SK-N-DZ (cell line): ENCODE data around the gene ADD3.

ENCODE experiments used
- DNase-seq: peaks from one replicate; pipeline ENCODE4 v3.0.0-alpha.2; 2015; ENCODE audit warnings: low spot score

Gene ADD3

DNA sequence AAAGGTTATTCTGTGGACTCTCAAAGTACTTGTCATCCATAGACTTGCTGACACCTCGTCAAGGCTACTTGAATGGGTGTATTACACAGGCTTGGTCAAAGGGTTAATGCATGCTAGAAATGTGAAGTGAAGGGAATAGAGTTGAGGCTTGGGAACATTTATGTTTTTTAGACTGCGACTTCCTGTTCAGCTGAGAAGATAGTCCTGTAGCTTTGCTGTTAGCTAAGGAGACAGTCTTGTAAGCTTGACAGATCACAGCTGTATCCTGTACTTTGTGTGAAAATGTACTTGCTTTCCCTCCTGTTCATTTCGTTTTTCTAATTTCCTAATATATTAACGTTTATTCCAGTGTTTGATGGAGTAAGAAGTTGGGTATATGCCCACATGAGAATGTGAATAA, 52.1 kb downstream of the ADD3 start:
- DNase-seq = no peak

DNA sequence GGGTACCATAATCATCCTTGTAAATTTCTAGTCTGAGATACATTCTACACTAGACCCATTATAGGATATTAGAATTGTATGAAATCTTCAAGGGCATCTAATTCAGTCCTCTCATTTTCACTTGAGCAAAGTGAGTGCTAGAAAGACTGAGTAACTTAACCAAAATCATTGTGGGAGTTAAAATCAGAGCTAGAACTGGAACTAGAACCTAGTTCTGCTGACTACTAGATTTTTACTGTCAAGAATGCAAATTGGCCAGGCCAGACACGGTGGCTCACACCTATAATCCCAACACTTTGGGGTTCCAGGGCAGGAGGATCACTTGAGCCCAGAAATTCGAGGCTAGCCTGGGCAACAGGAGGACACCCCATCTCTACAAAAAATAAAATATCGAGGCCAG, 53.9 kb downstream of the ADD3 start:
- DNase-seq = no peak

DNA sequence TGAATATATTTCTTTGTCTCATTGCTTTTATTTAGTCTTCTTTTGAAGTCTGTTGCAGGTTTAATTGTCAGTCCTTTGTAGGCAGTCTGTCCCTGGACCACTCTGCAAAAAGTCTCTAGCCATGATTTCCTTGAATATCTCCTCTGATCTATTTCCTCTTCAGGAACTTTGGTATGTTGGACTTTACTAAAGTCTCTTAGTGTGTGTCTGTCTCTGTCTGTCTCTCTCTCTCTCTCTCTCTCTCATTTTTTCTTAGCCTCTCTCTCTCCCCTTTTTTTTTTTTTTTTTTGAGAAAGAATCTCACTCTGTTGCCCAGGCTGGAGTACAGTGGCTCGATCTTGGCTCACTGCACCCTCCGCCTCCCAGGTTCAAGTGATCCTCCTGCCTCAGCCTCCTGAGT, 57.5 kb downstream of the ADD3 start:
- DNase-seq = no peak

DNA sequence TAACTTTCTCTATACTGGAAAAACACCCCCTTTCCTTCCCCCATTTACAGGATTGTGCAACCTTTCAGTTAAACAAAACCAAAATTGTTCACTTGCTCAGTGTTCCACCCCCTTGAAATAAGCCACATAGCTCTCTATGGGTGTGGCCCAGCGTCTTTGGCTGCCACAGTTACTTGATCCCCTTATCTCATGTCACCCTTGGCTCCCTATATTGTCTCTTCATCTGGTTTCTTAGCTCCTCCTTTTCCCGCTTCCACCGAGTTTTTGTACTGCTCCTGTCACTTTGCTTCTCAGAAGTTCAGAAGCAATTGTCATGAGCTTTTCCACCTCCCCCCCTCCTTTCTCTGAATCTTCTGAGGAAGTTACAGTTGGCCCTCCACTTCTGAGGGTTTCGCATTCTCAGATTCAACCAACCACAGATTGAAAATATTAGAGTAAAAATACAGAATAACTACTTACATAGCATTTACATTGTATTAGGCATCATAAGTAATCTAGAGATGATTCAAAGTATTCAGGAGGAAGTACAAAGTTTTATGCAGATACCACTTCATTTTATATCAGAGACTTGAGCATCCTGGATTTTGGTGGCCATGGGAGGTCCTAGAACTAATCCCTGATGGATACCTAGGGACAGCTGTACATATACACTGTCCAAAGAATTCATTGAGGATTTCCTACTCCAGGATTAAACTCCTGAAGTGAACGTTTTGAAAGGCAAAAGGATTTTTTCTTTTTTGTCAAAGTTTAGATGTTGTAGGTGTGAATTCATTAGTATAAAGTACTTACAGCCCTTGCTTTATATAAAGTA, 60.4 kb downstream of the ADD3 start:
- DNase-seq = no peak

DNA sequence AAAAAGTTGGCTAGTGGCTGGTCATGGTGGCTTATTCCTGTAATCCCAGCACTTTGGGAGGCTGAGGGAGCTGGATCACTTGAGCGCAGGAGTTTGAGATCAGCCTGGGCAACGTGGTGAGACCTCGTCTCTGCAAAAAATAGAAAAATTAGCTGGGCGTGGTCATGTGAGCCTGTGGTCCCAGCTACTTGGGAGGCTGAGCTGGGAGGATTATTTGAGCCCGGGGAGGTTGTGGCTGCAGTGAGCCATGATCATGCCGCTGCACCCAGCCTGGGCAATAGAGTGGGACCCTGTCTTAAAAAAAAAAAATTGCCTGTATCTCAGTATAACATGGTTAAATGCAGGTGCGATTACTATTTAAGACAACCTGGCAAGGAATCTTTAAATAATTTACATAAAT, 61.0 kb downstream of the ADD3 start:
- no peak for DNase-seq

DNA sequence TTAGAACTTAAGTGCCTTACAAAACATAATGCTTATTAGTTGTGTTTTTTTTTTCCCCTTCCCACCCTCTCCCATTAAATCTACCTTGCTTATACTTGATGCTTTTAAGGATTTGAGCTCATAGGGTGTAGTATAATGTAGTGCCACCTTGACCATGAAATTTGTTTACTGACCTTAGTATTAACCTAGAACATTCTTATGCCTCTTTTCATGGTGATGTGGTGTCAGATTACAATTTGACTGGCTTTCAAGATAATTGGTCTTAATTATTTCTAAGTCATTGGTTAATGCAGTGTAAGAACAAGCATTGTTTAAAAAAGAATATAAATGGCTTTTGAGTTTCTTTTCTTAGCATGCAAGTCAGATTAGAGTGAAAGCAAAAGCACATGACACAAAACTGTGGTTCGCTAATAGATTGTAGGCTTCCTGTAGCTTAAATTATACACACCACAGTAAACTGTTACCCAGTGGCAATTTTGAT, 61.8 kb downstream of the ADD3 start:
- DNase-seq = no peak

DNA sequence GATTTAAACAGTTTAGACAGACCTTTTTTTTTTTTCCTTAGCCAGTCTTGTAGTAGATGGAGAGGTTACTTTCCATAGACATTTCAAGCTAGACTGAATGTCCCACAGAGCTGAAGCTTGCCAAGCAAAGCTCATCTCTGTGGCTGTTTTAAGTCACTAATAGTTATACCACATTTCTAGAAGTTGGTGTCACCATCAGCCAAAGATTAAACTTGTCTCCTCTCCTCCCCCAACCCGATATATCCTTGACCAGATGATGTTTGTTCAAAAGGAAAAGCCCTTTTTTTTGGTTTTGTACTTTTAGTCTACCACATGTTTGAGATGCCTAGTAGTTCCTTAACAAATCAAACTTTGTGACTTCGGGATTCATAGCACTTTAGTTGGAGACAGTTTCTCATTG, 66.1 kb downstream of the ADD3 start:
- no peak for DNase-seq

DNA sequence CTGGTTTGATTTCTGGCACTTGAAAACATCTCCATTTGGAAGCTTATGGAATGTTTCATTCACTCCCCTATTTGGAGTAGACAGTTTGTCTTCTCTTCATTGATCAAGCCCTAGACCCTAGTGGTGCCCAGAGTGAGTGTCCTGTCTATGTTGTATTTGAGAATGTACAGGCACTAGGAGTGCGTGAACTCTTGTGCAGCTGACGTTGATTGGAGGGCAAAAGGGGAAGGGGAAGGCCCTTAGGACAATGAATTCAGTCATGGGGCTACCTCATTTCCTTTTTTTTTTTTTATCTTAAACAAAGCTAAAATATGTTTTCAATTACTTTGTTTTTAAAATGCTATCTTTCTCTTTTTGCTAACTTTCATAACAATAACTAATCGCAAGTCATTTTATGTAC, 66.5 kb downstream of the ADD3 start:
- peak; percentile 10 for DNase-seq

DNA sequence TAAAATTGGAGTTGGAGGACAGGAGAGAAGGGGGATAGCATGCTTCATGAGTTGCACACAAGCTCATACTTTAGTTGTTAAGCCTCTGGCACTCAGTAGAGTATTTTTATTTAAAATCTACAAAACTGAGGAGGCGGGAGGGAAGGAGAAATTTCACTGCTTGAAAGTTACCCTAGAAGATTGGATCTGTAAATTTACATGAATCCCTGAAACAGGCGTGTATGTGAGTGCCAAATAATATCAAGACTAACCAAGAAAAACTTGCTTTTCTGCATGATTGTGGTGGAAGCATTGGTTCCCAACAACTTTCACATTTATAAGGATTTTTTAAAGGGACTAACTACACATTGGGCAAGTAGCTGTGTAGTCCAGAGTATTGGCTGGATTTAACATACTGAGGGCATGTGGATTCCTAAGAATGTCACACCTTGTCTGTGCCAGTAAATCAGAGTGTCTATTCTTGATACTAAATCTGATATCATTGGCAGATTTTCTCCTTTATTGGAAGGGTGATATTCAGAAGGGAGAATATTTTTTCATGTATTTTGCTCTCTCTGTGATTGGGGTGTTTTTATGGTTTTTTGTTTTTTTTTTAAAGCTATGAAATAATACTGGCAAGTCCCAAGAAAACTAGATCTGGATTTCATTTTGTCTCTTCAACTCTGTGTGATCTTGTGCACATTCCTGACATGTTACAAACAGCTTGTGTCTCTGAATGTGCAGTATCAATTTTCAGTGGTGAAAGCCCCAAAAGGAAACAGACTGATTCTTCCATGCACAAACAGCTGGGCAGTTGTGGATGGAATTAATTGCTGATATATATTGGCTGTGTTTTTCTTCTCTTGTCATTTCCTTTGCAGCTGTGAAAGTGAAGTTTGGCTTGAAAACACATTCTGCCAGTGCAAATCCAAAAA, 67.2 kb downstream of the ADD3 start:
- DNase-seq = no peak

DNA sequence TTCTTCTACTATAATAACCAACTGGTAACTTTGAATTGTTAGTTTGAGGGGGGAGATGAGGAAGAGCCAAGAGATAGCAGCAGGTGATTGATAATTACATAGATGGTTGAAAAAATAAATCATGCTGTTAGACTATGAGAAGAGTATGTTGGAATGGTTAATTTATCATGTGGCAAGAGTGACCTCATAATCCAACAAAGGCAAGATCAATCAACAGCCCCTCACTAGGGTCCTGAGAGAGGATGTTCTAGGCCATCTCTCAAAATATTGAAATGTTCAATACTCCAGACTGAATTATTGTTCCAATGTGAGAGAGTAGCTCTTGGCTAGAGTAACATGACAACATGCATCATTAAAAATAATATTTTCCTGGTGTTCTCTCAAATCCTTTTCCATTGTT, 67.9 kb downstream of the ADD3 start:
- DNase-seq = no peak

DNA sequence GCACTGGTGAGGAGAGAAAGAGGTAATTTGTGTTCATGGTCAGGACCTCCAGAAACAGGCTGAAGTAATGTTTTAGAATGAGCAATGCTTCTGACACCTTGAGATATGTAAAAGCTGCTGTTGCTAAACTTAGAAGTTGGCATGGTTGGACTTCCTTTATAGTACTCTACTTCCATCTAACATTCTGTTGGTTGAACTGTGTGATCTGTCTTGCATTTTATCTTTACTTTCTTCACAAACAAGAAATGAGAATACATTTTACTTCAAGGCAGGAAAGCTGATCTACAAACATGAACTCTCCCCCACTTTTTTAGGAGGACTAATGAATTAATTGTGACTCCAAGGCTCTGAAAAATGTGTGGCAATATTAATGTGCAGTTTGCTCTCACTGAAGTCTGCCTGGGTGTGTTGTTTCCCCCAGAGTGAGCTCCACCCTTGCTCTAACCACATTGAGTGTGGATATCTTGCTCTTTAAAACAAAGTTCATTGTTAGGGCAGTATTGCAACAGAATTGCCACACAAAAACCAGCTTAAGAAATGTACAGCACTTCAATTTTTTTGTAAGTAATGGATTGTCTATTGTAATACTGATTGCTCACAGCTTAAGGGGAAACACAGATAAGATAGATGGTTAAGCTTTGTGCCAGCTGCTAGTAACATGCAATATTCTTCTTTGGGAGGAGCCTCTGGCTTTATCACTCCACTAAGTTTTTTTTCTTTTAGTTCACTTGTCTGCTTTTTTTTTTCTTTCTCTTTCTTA, 69.0 kb downstream of the ADD3 start:
- DNase-seq = no peak

DNA sequence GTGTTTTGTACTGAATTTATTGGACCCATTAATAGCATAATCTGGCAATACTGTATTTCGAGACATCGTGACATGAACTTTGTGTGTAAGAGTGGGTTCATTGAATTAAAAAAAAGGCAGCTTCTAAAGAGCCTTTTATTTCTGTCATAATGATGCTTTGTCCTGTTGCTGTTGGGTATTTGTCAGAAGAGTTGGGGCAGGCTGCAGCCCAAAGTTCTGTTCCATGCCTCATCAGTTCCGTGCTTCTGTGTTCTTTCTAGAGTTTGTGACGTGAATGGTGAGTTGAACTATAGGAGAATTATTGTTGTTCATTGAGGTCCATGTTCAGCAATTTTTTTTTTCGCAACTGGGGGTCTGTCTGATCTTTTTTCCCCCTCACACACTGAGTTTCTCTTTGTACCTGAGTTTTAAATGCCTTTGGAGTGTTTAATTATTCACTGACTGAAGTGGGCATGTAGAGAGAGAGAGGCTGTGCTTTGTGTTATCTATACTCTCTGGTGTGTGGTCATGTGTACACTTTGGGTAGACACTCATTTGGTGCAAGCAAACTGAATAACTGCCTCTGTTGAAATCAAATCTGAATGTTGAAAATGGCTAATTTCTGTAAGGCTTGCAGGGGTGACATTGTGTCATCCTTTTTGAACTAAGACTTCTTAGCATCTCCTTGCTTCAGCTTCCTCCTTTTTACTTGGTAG, 69.8 kb downstream of the ADD3 start:
- DNase-seq = no peak

DNA sequence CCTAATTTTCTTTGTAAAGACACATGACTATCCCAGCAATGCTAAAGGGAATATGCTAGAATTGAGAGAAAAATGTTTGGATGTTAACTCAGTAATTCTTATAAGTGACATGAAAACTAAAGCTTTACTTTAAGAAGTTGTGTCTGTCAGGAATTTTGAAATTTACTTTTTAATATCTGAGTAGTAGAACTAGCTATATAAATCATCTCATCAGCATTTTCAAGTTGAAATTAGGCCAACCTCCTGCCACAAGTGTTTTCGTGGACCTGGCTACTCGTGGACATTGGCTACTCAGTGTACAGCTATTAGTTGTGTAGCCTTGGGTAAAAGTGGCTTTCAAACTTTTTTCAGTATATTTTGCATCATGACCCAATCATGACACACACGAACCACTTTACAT, 70.5 kb downstream of the ADD3 start:
- DNase-seq = no peak

DNA sequence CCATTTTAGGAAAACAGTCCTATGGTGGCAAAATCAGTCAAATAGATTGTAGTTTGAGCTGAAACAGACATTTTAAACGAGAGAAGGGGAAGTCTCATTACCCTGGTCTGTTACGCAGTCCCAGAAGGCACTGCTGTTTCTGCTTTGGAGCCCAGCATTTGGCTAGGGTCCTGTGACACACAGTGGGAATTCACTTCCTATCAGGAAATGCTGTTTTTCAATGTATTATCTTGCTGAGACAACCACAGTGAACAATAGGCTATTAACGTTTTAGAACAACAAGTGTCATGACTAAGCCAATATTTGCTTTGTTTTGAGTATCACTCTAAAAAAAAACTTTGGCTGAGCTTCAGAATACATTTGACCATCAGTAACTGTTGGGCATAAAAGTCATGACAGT, 74.1 kb downstream of the ADD3 start:
- no peak for DNase-seq

DNA sequence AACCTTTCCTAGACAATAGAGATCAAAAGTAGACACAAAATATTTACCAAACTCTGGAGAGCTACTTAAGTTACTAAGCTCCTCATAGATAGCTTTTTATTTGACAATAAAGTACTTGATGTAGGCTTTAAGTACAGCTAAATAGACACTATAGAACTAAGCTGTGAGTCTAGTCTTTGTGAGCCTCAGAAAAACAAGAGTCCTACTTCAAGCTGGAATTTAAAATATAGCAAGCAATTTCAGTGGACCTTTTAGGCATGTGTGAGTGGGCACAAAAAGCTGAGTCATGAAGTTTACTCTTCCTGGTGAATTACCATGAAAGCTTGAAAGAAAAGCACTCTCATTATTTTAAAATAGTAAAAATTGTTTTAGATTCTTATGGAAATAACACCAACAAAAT, 76.1 kb downstream of the ADD3 start:
- no peak for DNase-seq

DNA sequence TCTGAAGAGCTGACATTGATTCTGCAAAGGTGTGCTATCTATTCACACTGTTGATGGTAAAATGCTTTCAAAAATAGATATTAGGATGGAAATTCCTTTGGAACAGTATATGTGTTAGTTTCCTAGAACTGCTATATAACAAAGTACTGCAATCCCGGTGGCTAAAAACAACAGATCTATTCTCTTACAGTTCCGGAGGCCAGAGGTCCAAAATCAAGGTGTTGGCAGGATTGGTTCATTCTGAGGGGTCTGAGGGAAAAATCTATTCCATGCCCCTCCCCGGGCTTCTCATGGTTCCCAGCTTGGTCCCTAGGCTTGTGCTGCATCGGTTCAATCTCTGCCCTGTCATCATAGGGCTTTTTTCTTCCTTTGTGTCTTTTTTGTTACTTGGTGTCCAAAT, 79.9 kb downstream of the ADD3 start:
- DNase-seq = no peak

DNA sequence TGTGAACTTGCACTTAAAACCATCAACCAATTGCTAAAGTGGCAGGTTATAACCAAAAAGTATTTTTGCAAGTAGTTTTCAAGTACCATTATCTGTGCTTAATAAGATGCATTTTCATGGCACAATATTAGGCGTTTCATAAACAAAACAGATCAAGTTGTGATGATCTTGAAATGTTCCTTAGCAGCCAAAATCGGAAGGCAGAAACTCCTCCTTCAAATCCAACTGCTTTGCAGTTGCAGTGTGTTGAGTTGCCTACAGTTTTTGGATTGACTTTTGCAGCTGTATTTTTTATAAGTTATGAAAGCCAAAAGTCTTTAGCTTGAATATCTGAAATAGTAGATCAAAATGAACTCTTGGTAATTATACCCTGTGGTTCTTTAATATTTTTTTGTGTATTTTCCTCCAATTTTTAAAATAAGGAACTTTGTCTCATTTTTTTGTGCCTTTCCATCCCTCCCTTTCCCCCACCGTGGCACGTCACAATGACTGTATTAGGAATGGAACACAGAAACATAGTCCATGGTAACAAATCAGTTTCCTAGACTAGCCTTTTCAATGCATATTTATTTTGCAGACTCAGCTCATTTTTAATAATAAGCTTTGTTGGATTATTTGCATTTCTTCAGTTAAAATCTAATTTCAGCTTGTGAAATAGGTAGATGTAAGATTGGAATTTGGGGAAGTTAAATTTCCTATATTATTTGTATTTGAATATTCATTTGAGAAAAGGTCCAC, 80.8 kb downstream of the ADD3 start:
- no peak for DNase-seq

DNA sequence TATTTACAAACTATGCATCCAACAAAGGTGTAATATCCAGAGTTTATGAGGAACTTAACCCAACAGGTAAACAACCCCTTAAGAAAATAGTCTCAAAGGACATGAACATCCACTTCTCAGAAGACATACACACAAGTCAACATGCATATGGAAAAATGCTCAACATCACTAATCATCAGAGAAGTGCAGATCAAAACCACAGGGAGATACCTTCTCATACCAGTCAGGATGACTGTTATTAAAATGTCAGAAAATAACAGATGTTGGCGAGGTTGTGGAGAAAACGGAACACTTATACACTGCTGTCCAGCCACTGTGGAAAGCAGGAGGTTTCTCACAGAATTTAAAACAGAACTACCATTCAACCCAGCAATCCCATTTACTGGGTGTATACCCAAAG, 84.0 kb downstream of the ADD3 start:
- no peak for DNase-seq

DNA sequence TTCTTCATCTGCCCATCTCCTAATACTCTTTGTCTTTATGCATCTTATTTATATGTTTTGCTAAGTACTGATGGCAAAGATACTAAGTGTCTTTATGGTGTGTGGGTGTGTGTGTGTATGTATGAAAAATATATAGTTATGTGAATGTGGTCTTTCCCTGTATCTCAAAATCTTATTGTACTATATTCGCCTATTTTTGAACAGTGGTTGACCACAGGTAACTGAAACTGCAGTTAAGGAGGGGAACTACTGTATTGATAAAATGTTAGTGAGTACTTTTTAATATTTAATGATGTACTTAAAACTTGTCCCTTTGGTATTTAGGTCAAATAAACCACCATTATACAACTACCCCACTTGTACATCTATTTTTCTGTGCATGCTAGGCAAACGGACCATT, 85.9 kb downstream of the ADD3 start:
- no peak for DNase-seq

DNA sequence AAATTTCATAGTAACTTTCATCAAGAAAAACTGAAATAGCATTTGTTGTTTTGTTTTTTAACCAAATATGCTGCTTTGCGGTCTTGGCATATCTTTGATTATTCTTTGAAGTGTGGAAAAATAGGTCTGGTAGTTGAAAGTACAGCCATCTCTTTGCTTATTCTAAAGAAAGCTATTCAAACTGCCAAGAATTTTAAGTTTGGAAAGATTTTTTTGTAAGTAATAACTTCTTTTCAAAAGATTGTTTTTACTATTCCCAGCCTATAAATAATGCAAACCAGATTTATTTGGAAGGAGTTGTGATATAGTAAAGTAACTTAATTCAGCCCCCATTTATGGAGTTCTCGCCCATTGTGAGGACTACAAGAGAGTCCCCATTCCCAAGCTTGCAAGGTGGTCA, 87.0 kb downstream of the ADD3 start:
- DNase-seq = no peak
